Prostate gland (tissue), 2 donors: Measurements from ENCODE around the gene COL4A1.

ENCODE experiments used
- POLR2A ChIP-seq: fragments of 450-650 bp; IDR thresholded peaks from one replicate; pipeline ENCODE4 v1.6.1; 2016; ENCODE audit warnings: antibody characterized with exemption, mild to moderate bottlenecking
- POLR2AphosphoS5 ChIP-seq: sonication (generic); formaldehyde crosslinking; IDR thresholded peaks from one replicate; pipeline ENCODE4 v1.6.1; 2017; ENCODE audit warnings: antibody characterized with exemption
- TF ChIP-seq, protein P1 (sequence below), 4 experiments: fragments of 200-600 bp in 2 of 4; fragments of 450-650 bp in 2 of 4; sonication (generic) in 2 of 4; IDR thresholded peaks; 1 replicate in 3 of 4; 2 replicates in 1 of 4; pipeline ENCODE4 v1.5.1; 2016 to 2019; ENCODE audit warnings: antibody characterized with exemption in 4 of 4, mild to moderate bottlenecking in 2 of 4, moderate library complexity in 2 of 4

DNA sequence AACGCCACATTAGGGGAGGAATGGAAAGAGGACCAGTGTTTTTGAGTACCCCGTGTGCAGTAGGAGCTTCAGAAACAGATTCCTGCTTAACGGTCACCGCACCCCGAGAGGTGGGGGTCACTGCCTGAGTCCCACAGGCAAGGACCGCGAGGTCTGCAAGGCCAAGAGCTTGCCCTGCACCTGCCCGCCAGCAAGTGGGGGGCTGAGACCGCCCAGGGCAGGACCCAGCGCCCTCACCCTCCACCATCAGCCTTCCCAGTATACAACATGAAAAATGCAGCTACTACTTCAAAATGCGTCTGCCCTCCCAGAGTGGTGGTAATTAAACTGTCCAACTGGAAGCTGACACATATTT lies 44.9 kb downstream of the COL4A1 start:
- TF ChIP-seq POLR2AphosphoS5 (no peak), POLR2A (no peak)
- TF ChIP-seq, protein P1, sequence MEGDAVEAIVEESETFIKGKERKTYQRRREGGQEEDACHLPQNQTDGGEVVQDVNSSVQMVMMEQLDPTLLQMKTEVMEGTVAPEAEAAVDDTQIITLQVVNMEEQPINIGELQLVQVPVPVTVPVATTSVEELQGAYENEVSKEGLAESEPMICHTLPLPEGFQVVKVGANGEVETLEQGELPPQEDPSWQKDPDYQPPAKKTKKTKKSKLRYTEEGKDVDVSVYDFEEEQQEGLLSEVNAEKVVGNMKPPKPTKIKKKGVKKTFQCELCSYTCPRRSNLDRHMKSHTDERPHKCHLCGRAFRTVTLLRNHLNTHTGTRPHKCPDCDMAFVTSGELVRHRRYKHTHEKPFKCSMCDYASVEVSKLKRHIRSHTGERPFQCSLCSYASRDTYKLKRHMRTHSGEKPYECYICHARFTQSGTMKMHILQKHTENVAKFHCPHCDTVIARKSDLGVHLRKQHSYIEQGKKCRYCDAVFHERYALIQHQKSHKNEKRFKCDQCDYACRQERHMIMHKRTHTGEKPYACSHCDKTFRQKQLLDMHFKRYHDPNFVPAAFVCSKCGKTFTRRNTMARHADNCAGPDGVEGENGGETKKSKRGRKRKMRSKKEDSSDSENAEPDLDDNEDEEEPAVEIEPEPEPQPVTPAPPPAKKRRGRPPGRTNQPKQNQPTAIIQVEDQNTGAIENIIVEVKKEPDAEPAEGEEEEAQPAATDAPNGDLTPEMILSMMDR (IDR thresholded peaks at IDR 0.05), result no peak
